Gastrocnemius medialis (tissue), 4 donors: ENCODE results near the gene ISLR. TPM values are rescaled to one million over a fixed set of nuclear protein-coding genes. Genes with fewer than 3 reads are reported as not detected.

Source experiments
- ATAC-seq, 2 donors: fragments of 150-250 bp; one replicate each; pipeline ENCODE4 v1.9.1; 2016
- DNase-seq, 2 donors: peaks; one replicate each; pipeline ENCODE4 v3.0.0-alpha.2; 2019
- H3K27ac ChIP-seq, 4 donors: fragments of 200-600 bp; sonication (generic); 1 replicate in 1 of 4; 2 replicates in 3 of 4; pipeline ENCODE4 v1.5.1; 2016 to 2018; ENCODE audit warnings: mild to moderate bottlenecking in 2 of 4, moderate library complexity in 1 of 4
- H3K27me3 ChIP-seq, 3 donors: fragments of 200-600 bp; sonication (generic) in 2 of 3; 1 replicate in 1 of 3; 2 replicates in 2 of 3; pipeline versions ENCODE4 v1.5.1 to v1.6.0; 2016 to 2019; ENCODE audit warnings: mild to moderate bottlenecking in 1 of 3, moderate library complexity in 1 of 3
- H3K36me3 ChIP-seq, 2 donors: fragments of 200-600 bp; sonication (generic) in 1 of 2; one replicate each; pipeline ENCODE4 v1.5.1; 2017 to 2018
- H3K4me1 ChIP-seq, 2 donors: fragments of 200-600 bp; sonication (generic) in 1 of 2; one replicate each; pipeline ENCODE4 v1.5.1; 2016 to 2017; ENCODE audit warnings: mild to moderate bottlenecking in 2 of 2
- H3K4me3 ChIP-seq, 4 donors: fragments of 200-600 bp; sonication (generic) in 3 of 4; 1 replicate in 1 of 4; 2 replicates in 3 of 4; pipeline ENCODE4 v1.5.1; 2016 to 2019; ENCODE audit warnings: mild to moderate bottlenecking in 2 of 4
- H3K9me3 ChIP-seq, 3 donors: fragments of 200-600 bp; sonication (generic) in 2 of 3; 1 replicate in 1 of 3; 2 replicates in 2 of 3; pipeline ENCODE4 v1.5.1; 2016 to 2019
- CTCF ChIP-seq, 5 experiments: fragments of 450-650 bp in 3 of 5; fragments of 200-600 bp in 2 of 5; sonication (generic) in 2 of 5; IDR thresholded peaks in 4 of 5; conservative IDR thresholded peaks in 1 of 5; 1 replicate in 4 of 5; 2 replicates in 1 of 5; pipeline ENCODE4 v1.5.1; 2016 to 2019; ENCODE audit warnings: antibody characterized with exemption in 5 of 5, mild to moderate bottlenecking in 3 of 5, moderate library complexity in 3 of 5
- POLR2A ChIP-seq, 2 donors: fragments of 450-650 bp; IDR thresholded peaks; one replicate each; pipeline ENCODE4 v1.6.1; 2017; ENCODE audit warnings: antibody characterized with exemption in 2 of 2, mild to moderate bottlenecking in 2 of 2, moderate library complexity in 2 of 2
- in situ Hi-C, 4 donors: fragments of 200-750 bp; cut with MboI; loops; one replicate each; pipeline versions ENCODE4 v1.15.0 to v1.8.0; 2017; ENCODE audit warnings: low sequenced_read_pairs in 4 of 4
- intact Hi-C: fragments of 100-400 bp; cut with DNase I; formaldehyde crosslinking; loops from one replicate; pipeline ENCODE4 v1.15.1; 2023; ENCODE audit warnings: low total_unique reads
- total RNA-seq, 4 donors: library from RNA; depleted of rRNA; stranded (reverse); fragments of >200 nt; gene quantifications; one replicate each; pipeline versions ENCODE4 v1.1.0 to v1.2.3, GENCODE V29; 2016

ISLR gene
- total RNA-seq, 4 donors from 2014 or later, result 5.9 to 29.4 (median 25.9) TPM

- Histone ChIP-seq H3K9me3 (no peaks in the 10 kb centered on the region), H3K27ac (no peak within 1 kb of the TSS), H3K36me3 (no peaks in the 10 kb centered on the region), H3K27me3 (no peaks in the 10 kb centered on the region), H3K4me3 (no peak within 1 kb of the TSS), H3K4me1 (peaks cover 0 to 3% of the 10 kb centered on the region in 2 donors)
- ATAC-seq (no peak), DNase-seq (no peak)
- no peak for TF ChIP-seq POLR2A (IDR thresholded peaks at IDR 0.05)
- no peak for TF ChIP-seq CTCF (IDR thresholded peaks at IDR 0.05 in 4 of 5, conservative IDR thresholded peaks at IDR 0.05 in 1 of 5)
- in situ Hi-C loops (no loop called here), intact Hi-C loops (no loop called here)
Measured at GRCh38 chr15:74202452-74203401, 29.2 kb downstream of the ISLR start, which contains the start of gene STRA6. Gene STRA6, minus strand, starts transcription at chr15:74202787. Its CDS starts 520 bp downstream, at chr15:74202267.

DNA sequence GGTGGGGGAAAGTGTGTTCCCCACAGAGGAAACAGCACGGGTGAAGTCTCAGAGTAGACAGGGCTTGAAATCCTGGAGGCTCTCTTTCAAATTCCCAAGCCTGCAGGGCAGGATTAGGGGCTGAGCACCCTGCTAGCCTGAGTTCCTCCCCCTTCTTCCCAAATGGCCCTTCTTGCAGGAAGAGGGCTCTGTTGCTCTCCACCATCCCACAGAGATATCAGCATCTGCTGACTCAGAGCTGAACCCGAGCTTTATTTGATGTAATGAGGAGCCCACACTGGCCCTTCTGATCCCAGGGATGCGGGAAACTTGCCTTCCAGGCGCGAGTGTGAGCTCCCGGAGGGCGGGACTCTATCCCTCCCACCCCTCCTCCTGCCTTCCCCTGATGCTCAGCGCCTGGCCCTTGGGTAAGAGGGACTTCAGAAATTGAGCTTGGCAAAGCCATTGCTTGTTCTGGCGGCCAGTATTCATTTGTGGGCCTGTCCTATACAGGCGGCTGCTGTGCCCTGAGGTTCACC is 30.5 kb downstream of the ISLR start:
- TF ChIP-seq POLR2A (IDR thresholded peaks at IDR 0.05) (no peak), CTCF (IDR thresholded peaks at IDR 0.05 in 4 of 5, conservative IDR thresholded peaks at IDR 0.05 in 1 of 5) (no peak)
- no peaks in the 10 kb centered on the region for H3K36me3 ChIP-seq
- H3K27me3 ChIP-seq, result no peaks in the 10 kb centered on the region
- no peak for DNase-seq
- in situ Hi-C loops, result no loop called here
- ATAC-seq, result no peak
- no peak overlapping the region for H3K4me3 ChIP-seq
- H3K4me1 ChIP-seq, result peaks cover 0 to 3% of the 10 kb centered on the region in 2 donors
- H3K9me3 ChIP-seq, result no peaks in the 10 kb centered on the region
- H3K27ac ChIP-seq, result no peak overlapping the region
- intact Hi-C loops, result no loop called here

GRCh38 chr15:74205582-74205947 is 32.1 kb downstream of the ISLR start:
- H3K27ac ChIP-seq, result no peak overlapping the region
- TF ChIP-seq POLR2A (IDR thresholded peaks at IDR 0.05) (no peak), CTCF (IDR thresholded peaks at IDR 0.05 in 4 of 5, conservative IDR thresholded peaks at IDR 0.05 in 1 of 5) (no peak)
- in situ Hi-C loops, result no loop called here
- H3K9me3 ChIP-seq, result no peaks in the 10 kb centered on the region
- no peaks in the 10 kb centered on the region for H3K27me3 ChIP-seq
- DNase-seq, result no peak
- intact Hi-C loops, result no loop called here
- no peaks in the 10 kb centered on the region for H3K36me3 ChIP-seq
- peaks cover 0 to 3% of the 10 kb centered on the region in 2 donors for H3K4me1 ChIP-seq
- no peak overlapping the region for H3K4me3 ChIP-seq
- no peak for ATAC-seq

GRCh38 chr15:74206801-74207281 is 33.3 kb downstream of the ISLR start:
- in situ Hi-C loops, result no loop called here
- TF ChIP-seq CTCF (IDR thresholded peaks at IDR 0.05 in 4 of 5, conservative IDR thresholded peaks at IDR 0.05 in 1 of 5), result no peak
- TF ChIP-seq POLR2A (IDR thresholded peaks at IDR 0.05), result no peak
- no peaks in the 10 kb centered on the region for H3K9me3 ChIP-seq

More at GRCh38 chr15:74206801-74207281, 33.3 kb downstream of the ISLR start:
- Histone ChIP-seq H3K27ac (no peak overlapping the region), H3K4me3 (no peak overlapping the region), H3K4me1 (no peaks in the 10 kb centered on the region), H3K36me3 (no peaks in the 10 kb centered on the region), H3K27me3 (no peaks in the 10 kb centered on the region)
- ATAC-seq, result no peak
- intact Hi-C loops, result no loop called here
- no peak for DNase-seq
